Trophoblast cell (in vitro differentiated cells and primary cell): ENCODE data around the gene ARMH1.

Experiments
- DNase-seq, 2 donors: peaks; one replicate each; pipeline ENCODE4 v3.0.0-alpha.2; 2016
- H2AFZ ChIP-seq: 2 replicates; pipeline ENCODE4 v1.6.1; 2013; ENCODE audit warnings: low read length, moderate library complexity, mild to moderate bottlenecking; ENCODE audit not compliant: insufficient read depth, poor library complexity
- H2AK5ac ChIP-seq: 2 replicates; pipeline ENCODE4 v1.6.1; 2013; ENCODE audit warnings: mild to moderate bottlenecking, low read length
- H2BK120ac ChIP-seq: 2 replicates; pipeline ENCODE4 v1.6.1; 2013; ENCODE audit warnings: low read length, mild to moderate bottlenecking, moderate library complexity; ENCODE audit not compliant: insufficient read depth, poor library complexity
- H2BK12ac ChIP-seq: 2 replicates; pipeline ENCODE4 v1.6.1; 2013; ENCODE audit warnings: mild to moderate bottlenecking, low read length, moderate library complexity
- H2BK5ac ChIP-seq: 2 replicates; pipeline ENCODE4 v1.6.1; 2013; ENCODE audit warnings: low read length, low read depth, moderate library complexity, mild to moderate bottlenecking; ENCODE audit not compliant: poor library complexity
- H3K14ac ChIP-seq: 2 replicates; pipeline ENCODE4 v1.6.1; 2013; ENCODE audit warnings: mild to moderate bottlenecking, low read length
- H3K18ac ChIP-seq: 2 replicates; pipeline ENCODE4 v1.6.1; 2013; ENCODE audit warnings: mild to moderate bottlenecking, low read length
- H3K23ac ChIP-seq: 2 replicates; pipeline ENCODE4 v1.6.1; 2013; ENCODE audit warnings: low read length
- H3K27ac ChIP-seq: 2 replicates; pipeline ENCODE4 v1.5.1; 2013; ENCODE audit warnings: low read depth, mild to moderate bottlenecking, inconsistent platforms, low read length, moderate library complexity
- H3K27me3 ChIP-seq: 2 replicates; pipeline ENCODE4 v1.6.1; 2013; ENCODE audit warnings: inconsistent platforms, mild to moderate bottlenecking, low read length, moderate library complexity; ENCODE audit not compliant: insufficient read depth
- H3K36me3 ChIP-seq, 2 experiments: 1 replicate in 1 of 2; 2 replicates in 1 of 2; pipeline ENCODE4 v1.6.1; 2013; ENCODE audit warnings: low read length in 2 of 2, mild to moderate bottlenecking in 2 of 2, moderate library complexity in 1 of 2; ENCODE audit not compliant: insufficient read depth in 2 of 2, control insufficient read depth in 1 of 2
- H3K4ac ChIP-seq: 2 replicates; pipeline ENCODE4 v1.6.1; 2013; ENCODE audit warnings: low read depth, mild to moderate bottlenecking, low read length, moderate library complexity
- H3K4me1 ChIP-seq, 2 experiments: 1 replicate in 1 of 2; 2 replicates in 1 of 2; pipeline ENCODE4 v1.6.1; 2013; ENCODE audit warnings: low read length in 2 of 2, mild to moderate bottlenecking in 2 of 2, moderate library complexity in 1 of 2; ENCODE audit not compliant: insufficient read depth in 2 of 2, control insufficient read depth in 1 of 2
- H3K4me2 ChIP-seq: 2 replicates; pipeline ENCODE4 v1.6.1; 2013; ENCODE audit warnings: inconsistent platforms, mild to moderate bottlenecking, low read length, moderate library complexity
- H3K4me3 ChIP-seq: 2 replicates; pipeline ENCODE4 v1.5.1; 2013; ENCODE audit warnings: mild to moderate bottlenecking, low read depth, low read length, inconsistent platforms
- H3K79me1 ChIP-seq: one replicate; pipeline ENCODE4 v1.6.1; 2013; ENCODE audit warnings: low read length
- H3K79me2 ChIP-seq: 2 replicates; pipeline ENCODE4 v1.6.1; 2013; ENCODE audit warnings: low read length, mild to moderate bottlenecking; ENCODE audit not compliant: control insufficient read depth, insufficient read depth, poor library complexity
- H3K9ac ChIP-seq: 2 replicates; pipeline ENCODE4 v1.6.1; 2013; ENCODE audit warnings: mild to moderate bottlenecking, low read length
- H3K9me3 ChIP-seq: 2 replicates; pipeline ENCODE4 v1.6.1; 2013; ENCODE audit warnings: low read depth, mild to moderate bottlenecking, control low read depth, inconsistent platforms, low read length; ENCODE audit not compliant: insufficient read depth
- H4K12ac ChIP-seq: 2 replicates; pipeline ENCODE4 v1.6.1; 2013; ENCODE audit warnings: low read depth, mild to moderate bottlenecking, low read length, moderate library complexity
- H4K8ac ChIP-seq: 2 replicates; pipeline ENCODE4 v1.6.1; 2013; ENCODE audit warnings: low read depth, mild to moderate bottlenecking, low read length, moderate library complexity
- H4K91ac ChIP-seq: one replicate; pipeline ENCODE4 v1.6.1; 2013; ENCODE audit warnings: low read depth, mild to moderate bottlenecking, low read length, moderate library complexity
- WGBS: extraction: QIAGEN DNeasy Blood & Tissue Kit; methylation state at CpG from one replicate; pipeline ENCODE4 v1.1.7; 2013; ENCODE audit warnings: missing lambda C conversion rate; ENCODE audit not compliant: insufficient read length, insufficient coverage; ENCODE audit errors: extremely low coverage; 5-methylcytosine and 5-hydroxymethylcytosine counted together

Gene ARMH1

GRCh38 chr1:44670751-44671640 is 3.5 kb upstream of the ARMH1 start:
- no CpG with 5 or more reads among the region's 10 CpGs for WGBS
- Histone ChIP-seq H3K27ac (no peak overlapping the region), H2BK12ac (no peak overlapping the region), H3K27me3 (no peaks in the 10 kb centered on the region), H3K9me3 (no peaks in the 10 kb centered on the region), H3K4me1 (peaks cover 18 to 22% of the 10 kb centered on the region in 2 experiments), H3K36me3 (no peaks in the 10 kb centered on the region), H2BK120ac (no peak overlapping the region), H4K12ac (no peak overlapping the region), H3K79me2 (peaks cover 6% of the 10 kb centered on the region), H3K4ac (no peak overlapping the region), H3K18ac (no peak overlapping the region), H3K14ac (no peak overlapping the region), H4K8ac (no peak overlapping the region), H3K79me1 (peaks cover 9% of the 10 kb centered on the region), H4K91ac (no peak overlapping the region), H3K9ac (no peak overlapping the region), H2BK5ac (no peak overlapping the region), H3K4me2 (no peak overlapping the region), H3K4me3 (no peak overlapping the region), H2AK5ac (no peak overlapping the region), H3K23ac (no peak overlapping the region), H2AFZ (no peak overlapping the region)
- no peak for DNase-seq

- peaks cover 9% of the 10 kb centered on the region for H3K79me1 ChIP-seq
- H2BK5ac ChIP-seq = no peak overlapping the region
- H3K4ac ChIP-seq = no peak overlapping the region
- peaks cover 6% of the 10 kb centered on the region for H3K79me2 ChIP-seq
- H4K12ac ChIP-seq = no peak overlapping the region
- no peak overlapping the region for H3K18ac ChIP-seq
- H2BK12ac ChIP-seq = peak overlapping the region; percentile 38
- no peak overlapping the region for H4K8ac ChIP-seq
- no peak overlapping the region for H2BK120ac ChIP-seq
- no peak overlapping the region for H3K9ac ChIP-seq
- no CpG with 5 or more reads among the region's 13 CpGs for WGBS
- no peaks in the 10 kb centered on the region for H3K9me3 ChIP-seq
- no peak overlapping the region for H3K4me3 ChIP-seq
- peak in 1 of 2 donors; percentile 31 for DNase-seq
- H2AFZ ChIP-seq = peak overlapping the region; percentile 27
- no peaks in the 10 kb centered on the region for H3K27me3 ChIP-seq
- peak overlapping the region; percentile 53 for H2AK5ac ChIP-seq
- H3K14ac ChIP-seq = no peak overlapping the region
- peak overlapping the region; percentile 31 for H4K91ac ChIP-seq
- no peaks in the 10 kb centered on the region for H3K36me3 ChIP-seq
- peak overlapping the region; percentile 9 for H3K4me2 ChIP-seq
- H3K27ac ChIP-seq = peak overlapping the region; percentile 4
- peaks cover 18 to 22% of the 10 kb centered on the region in 2 experiments for H3K4me1 ChIP-seq
- no peak overlapping the region for H3K23ac ChIP-seq
These were observed 2.1 kb upstream of the ARMH1 start for GRCh38 chr1:44672254-44672955.

GRCh38 chr1:44672961-44673674 is 1.4 kb upstream of the ARMH1 start:
- no CpG with 5 or more reads among the region's 14 CpGs for WGBS
- Histone ChIP-seq H3K79me1 (peaks cover 9% of the 10 kb centered on the region), H4K91ac (peak overlapping the region; percentile 45), H3K23ac (no peak overlapping the region), H3K36me3 (no peaks in the 10 kb centered on the region), H2AK5ac (peak overlapping the region; percentile 59), H3K9me3 (no peaks in the 10 kb centered on the region), H3K4me1 (peaks cover 18 to 22% of the 10 kb centered on the region in 2 experiments), H2BK5ac (no peak overlapping the region), H3K27me3 (no peaks in the 10 kb centered on the region), H2AFZ (peak overlapping the region; percentile 77), H3K4me3 (no peak overlapping the region), H3K27ac (peak overlapping the region; percentile 44), H2BK12ac (peak overlapping the region; percentile 38), H3K14ac (peak overlapping the region; percentile 80), H3K18ac (no peak overlapping the region), H4K8ac (peak overlapping the region; percentile 81), H3K4ac (peak overlapping the region; percentile 33), H3K9ac (no peak overlapping the region), H4K12ac (peak overlapping the region; percentile 63), H3K4me2 (peak overlapping the region; percentile 91), H3K79me2 (peaks cover 6% of the 10 kb centered on the region), H2BK120ac (no peak overlapping the region)
- DNase-seq = no peak

GRCh38 chr1:44673675-44674112 is 820 bp upstream of the ARMH1 start:
- H3K27me3 ChIP-seq = no peaks in the 10 kb centered on the region

More at GRCh38 chr1:44673675-44674112, 820 bp upstream of the ARMH1 start:
- H2AFZ ChIP-seq = peak overlapping the region; percentile 77
- no peaks in the 10 kb centered on the region for H3K36me3 ChIP-seq
- H4K8ac ChIP-seq = peak overlapping the region; percentile 81
- peaks cover 6% of the 10 kb centered on the region for H3K79me2 ChIP-seq
- H3K4me3 ChIP-seq = peak overlapping the region; percentile 62
- peak overlapping the region; percentile 60 for H2BK5ac ChIP-seq
- H3K18ac ChIP-seq = peak overlapping the region; percentile 47
- H2BK12ac ChIP-seq = peak overlapping the region; percentile 75
- H3K79me1 ChIP-seq = peaks cover 9% of the 10 kb centered on the region
- H3K9me3 ChIP-seq = no peaks in the 10 kb centered on the region
- H3K23ac ChIP-seq = no peak overlapping the region
- peak overlapping the region; percentile 91 for H3K4me2 ChIP-seq
- WGBS = no CpG with 5 or more reads among the region's 16 CpGs
- peak overlapping the region; percentile 45 for H4K91ac ChIP-seq
- DNase-seq = peak in 1 of 2 donors; percentile 14
- H2BK120ac ChIP-seq = peak overlapping the region; percentile 64
- peaks cover 18 to 22% of the 10 kb centered on the region in 2 experiments for H3K4me1 ChIP-seq
- H3K27ac ChIP-seq = peak overlapping the region; percentile 44
- peak overlapping the region; percentile 15 for H3K9ac ChIP-seq
- peak overlapping the region; percentile 33 for H3K4ac ChIP-seq
- peak overlapping the region; percentile 80 for H3K14ac ChIP-seq
- no peak overlapping the region for H2AK5ac ChIP-seq
- peak overlapping the region; percentile 63 for H4K12ac ChIP-seq
